Spleen (tissue), 11 donors: ENCODE results near the gene IGSF9B. TPM values are rescaled to one million over a fixed set of nuclear protein-coding genes. Genes with fewer than 3 reads are reported as not detected.
A peak's percentile ranks its signal among the peaks of the same experiment; 100 is the strongest.

Experiments
- DNase-seq: peaks from one replicate; pipeline ENCODE4 v3.0.0-alpha.2; 2020
- H3K27ac ChIP-seq, 8 donors: fragments of 200-600 bp; sonication (generic) in 7 of 8; 1 replicate in 4 of 8; 2 replicates in 4 of 8; pipeline versions ENCODE4 v1.5.0 to v1.8.0; 2016 to 2021; ENCODE audit warnings: inconsistent platforms in 4 of 8, mild to moderate bottlenecking in 4 of 8, moderate library complexity in 1 of 8
- H3K27me3 ChIP-seq, 7 donors: fragments of 200-600 bp; sonication (generic) in 6 of 7; replicated peaks in 1 of 7; 1 replicate in 4 of 7; 2 replicates in 3 of 7; pipeline versions ENCODE4 v1.5.0 to v1.8.0; 2016 to 2021; ENCODE audit warnings: inconsistent platforms in 3 of 7, mild to moderate bottlenecking in 1 of 7
- H3K36me3 ChIP-seq, 6 donors: fragments of 200-600 bp; sonication (generic) in 5 of 6; 1 replicate in 4 of 6; 2 replicates in 2 of 6; pipeline versions ENCODE4 v1.5.0 to v1.8.0; 2016 to 2021; ENCODE audit warnings: inconsistent platforms in 2 of 6
- H3K4me1 ChIP-seq, 6 donors: fragments of 200-600 bp; sonication (generic) in 5 of 6; 1 replicate in 3 of 6; 2 replicates in 3 of 6; pipeline versions ENCODE4 v1.5.0 to v1.8.0; 2016 to 2021; ENCODE audit warnings: inconsistent platforms in 3 of 6
- H3K4me3 ChIP-seq, 8 donors: fragments of 200-600 bp; sonication (generic) in 7 of 8; 1 replicate in 4 of 8; 2 replicates in 4 of 8; pipeline versions ENCODE4 v1.5.0 to v1.8.0; 2016 to 2021; ENCODE audit warnings: inconsistent platforms in 4 of 8, mild to moderate bottlenecking in 4 of 8, moderate library complexity in 2 of 8
- H3K9me3 ChIP-seq, 8 donors: fragments of 200-600 bp; sonication (generic) in 7 of 8; 1 replicate in 4 of 8; 2 replicates in 4 of 8; pipeline versions ENCODE4 v1.5.0 to v1.8.0; 2016 to 2021; ENCODE audit warnings: inconsistent platforms in 4 of 8
- CTCF ChIP-seq, 11 experiments: fragments of 200-600 bp in 7 of 11; fragments of 450-650 bp in 4 of 11; sonication (generic) in 4 of 11; IDR thresholded peaks in 8 of 11; conservative IDR thresholded peaks in 3 of 11; 1 replicate in 7 of 11; 2 replicates in 4 of 11; pipeline versions ENCODE4 v1.4.0 to v1.8.0; 2016 to 2021; ENCODE audit warnings: antibody characterized with exemption in 11 of 11, inconsistent platforms in 4 of 11, mild to moderate bottlenecking in 1 of 11
- POLR2A ChIP-seq, 3 donors: fragments of 450-650 bp; IDR thresholded peaks; one replicate each; pipeline ENCODE4 v1.5.1; 2017; ENCODE audit warnings: antibody characterized with exemption in 3 of 3, mild to moderate bottlenecking in 1 of 3
- POLR2AphosphoS5 ChIP-seq, 3 donors: sonication (generic); formaldehyde crosslinking; IDR thresholded peaks; one replicate each; pipeline ENCODE4 v1.5.1; 2017; ENCODE audit warnings: antibody characterized with exemption in 3 of 3
- WGBS, 5 donors: extraction: QIAGEN DNeasy Blood & Tissue Kit in 3 of 5; methylation state at CpG; one replicate each; pipeline versions ENCODE4 v1.1.5 to v1.1.7; 2013 to 2018; 5-methylcytosine and 5-hydroxymethylcytosine counted together
- intact Hi-C: fragments of 100-400 bp; cut with DNase I; formaldehyde crosslinking; loops from one replicate; pipeline ENCODE4 v1.15.0; 2023; ENCODE audit warnings: low total_unique reads
- polyA plus RNA-seq, 3 donors: library from polyadenylated mRNA; stranded (reverse); fragments of 200-250 nt; gene quantifications; one replicate each; pipeline ENCODE4 v1.2.1, GENCODE V29; 2013
- total RNA-seq, 7 donors: library from RNA; depleted of rRNA in 3 of 7; stranded (reverse); fragments of >200 nt in 3 of 7; fragmentation: NEBNext Ultra II Directional in 4 of 7; extraction: Animal tissue kit (Norgen Biotek cat#: 25700) in 4 of 7; gene quantifications; one replicate each; pipeline versions ENCODE4 v1.1.0 to v1.2.1, GENCODE V29; 2016 to 2021
- donor health status: healthy with polysubstance abuse.
- donor health status: DM: no; HTN: no; CAD: no; lungs with moderate emphysema.
- donor health status: DM: no; HTN: no; CAD: no.
- donor health status: Bipolar disorder and iron deficiency.
- donor health status: healthy.
- donor health status: DM: no; HTN: no; CAD: no.
- donor health status: DM: yes; HTN: yes; CAD: no.

IGSF9B gene
- total and polyA plus RNA-seq, 10 donors: 0.50 to 11.2 (median 3.9) TPM

- 88 to 90% (median 88%) methylated on average over 12 to 15 of the region's 15 CpGs for WGBS, 5 donors
- H3K4me1 ChIP-seq: no peaks in the 10 kb centered on the region
- no peaks in the 10 kb centered on the region for H3K9me3 ChIP-seq
- no peaks in the 10 kb centered on the region for H3K27me3 ChIP-seq
- DNase-seq: peak; percentile 65
- H3K36me3 ChIP-seq: peaks cover 0 to 21% (median 2%) of the 10 kb centered on the region in 6 donors
- H3K4me3 ChIP-seq: no peak overlapping the region
- no peak overlapping the region for H3K27ac ChIP-seq
- intact Hi-C loops: no loop called here
- TF ChIP-seq POLR2AphosphoS5 (IDR thresholded peaks at IDR 0.05) (no peak), POLR2A (IDR thresholded peaks at IDR 0.05) (no peak), CTCF (IDR thresholded peaks at IDR 0.05 in 8 of 11, conservative IDR thresholded peaks at IDR 0.05 in 3 of 11) (no peak)
Observed at GRCh38 chr11:133906241-133906640, 50.5 kb downstream of the IGSF9B start.

DNA sequence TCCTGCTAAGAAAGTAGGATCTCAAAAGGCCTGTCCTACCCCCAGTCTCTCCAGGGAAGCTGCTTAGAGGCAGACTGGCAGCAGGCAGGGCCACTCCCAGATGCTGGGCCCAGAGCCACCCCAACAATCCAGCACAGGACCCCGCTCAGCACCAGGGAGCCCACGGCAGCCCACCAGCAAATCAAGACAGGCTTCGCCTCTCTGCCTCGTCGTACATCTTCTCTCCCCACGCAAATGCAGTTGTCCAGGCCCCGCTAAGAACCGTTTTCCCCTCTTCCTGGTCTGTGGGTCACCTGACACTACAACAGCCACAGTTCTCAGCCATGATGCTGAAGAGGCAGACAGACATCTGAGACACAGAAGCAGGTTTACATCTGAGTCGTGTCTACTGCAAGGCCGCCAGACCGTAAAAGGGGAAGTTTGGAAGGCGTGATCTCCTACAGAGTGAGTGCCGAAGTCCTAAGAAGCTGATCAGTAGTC lies 51.1 kb downstream of the IGSF9B start:
- H3K27me3 ChIP-seq: no peaks in the 10 kb centered on the region
- H3K36me3 ChIP-seq: peaks cover 0 to 21% (median 2%) of the 10 kb centered on the region in 6 donors
- TF ChIP-seq CTCF (IDR thresholded peaks at IDR 0.05 in 8 of 11, conservative IDR thresholded peaks at IDR 0.05 in 3 of 11) (no peak), POLR2A (IDR thresholded peaks at IDR 0.05) (no peak), POLR2AphosphoS5 (IDR thresholded peaks at IDR 0.05) (no peak)
- no peaks in the 10 kb centered on the region for H3K9me3 ChIP-seq
- WGBS, 5 donors: 70 to 85% (median 80%) methylated on average over 6 to 13 of the region's 13 CpGs
- peak; percentile 51 for DNase-seq
- H3K4me3 ChIP-seq: no peak overlapping the region
- intact Hi-C loops: no loop called here
- H3K4me1 ChIP-seq: no peaks in the 10 kb centered on the region
- H3K27ac ChIP-seq: no peak overlapping the region

- H3K4me3 ChIP-seq: no peak overlapping the region
- peaks cover 0 to 17% (median 2%) of the 10 kb centered on the region in 6 donors for H3K36me3 ChIP-seq
- intact Hi-C loops: no loop called here
- 86 to 96% (median 92%) methylated on average over 6 of the region's 6 CpGs for WGBS, 5 donors
- TF ChIP-seq CTCF (IDR thresholded peaks at IDR 0.05 in 8 of 11, conservative IDR thresholded peaks at IDR 0.05 in 3 of 11) (no peak), POLR2A (IDR thresholded peaks at IDR 0.05) (no peak), POLR2AphosphoS5 (IDR thresholded peaks at IDR 0.05) (no peak)
- no peaks in the 10 kb centered on the region for H3K9me3 ChIP-seq
- H3K4me1 ChIP-seq: no peaks in the 10 kb centered on the region
- peak; percentile 52 for DNase-seq
- no peak overlapping the region for H3K27ac ChIP-seq
- H3K27me3 ChIP-seq: no peaks in the 10 kb centered on the region
Observed at GRCh38 chr11:133904818-133905515, 51.8 kb downstream of the IGSF9B start.
